ENCODE measurements around the gene ST6GAL1.
"Not testable (repeated sequence)": the region's sequence is repeated elsewhere in the genome, so short reads cannot be mapped to it uniquely, and the experiment has no call there.

The ST6GAL1 gene

GRCh38 chr3:186988806-186989205 lies 58.5 kb downstream of the ST6GAL1 start:
- no peaks in the 10 kb centered on the region for H3K27me3 ChIP-seq (ENCODE audit: insufficient read depth, low read length)
- no peak overlapping the region for H3K4me3 ChIP-seq (ENCODE audit: low read length)
- H3K36me3 ChIP-seq (ENCODE audit: insufficient read depth, low read length) = no peaks in the 10 kb centered on the region
- no peaks in the 10 kb centered on the region for H3K4me1 ChIP-seq (ENCODE audit: insufficient read depth, low read length)
- H2AFZ ChIP-seq (ENCODE audit: low read depth, low read length) = no peak overlapping the region
- H3K9me3 ChIP-seq (ENCODE audit: low read length) = no peaks in the 10 kb centered on the region

GRCh38 chr3:186989429-186989828 lies 59.1 kb downstream of the ST6GAL1 start:
- Histone ChIP-seq H2AFZ (ENCODE audit: low read depth, low read length) (no peak overlapping the region), H3K36me3 (ENCODE audit: insufficient read depth, low read length) (no peaks in the 10 kb centered on the region), H3K4me1 (ENCODE audit: insufficient read depth, low read length) (no peaks in the 10 kb centered on the region), H3K4me3 (ENCODE audit: low read length) (no peak overlapping the region), H3K9me3 (ENCODE audit: low read length) (no peaks in the 10 kb centered on the region), H3K27me3 (ENCODE audit: insufficient read depth, low read length) (no peaks in the 10 kb centered on the region)

GRCh38 chr3:186990277-186990676 lies 60.0 kb downstream of the ST6GAL1 start:
- no peaks in the 10 kb centered on the region for H3K9me3 ChIP-seq (ENCODE audit: low read length)
- H3K27me3 ChIP-seq (ENCODE audit: insufficient read depth, low read length) = no peaks in the 10 kb centered on the region
- no peaks in the 10 kb centered on the region for H3K4me1 ChIP-seq (ENCODE audit: insufficient read depth, low read length)
- H3K4me3 ChIP-seq (ENCODE audit: low read length) = no peak overlapping the region
- no peak overlapping the region for H2AFZ ChIP-seq (ENCODE audit: low read depth, low read length)
- H3K36me3 ChIP-seq (ENCODE audit: insufficient read depth, low read length) = no peaks in the 10 kb centered on the region

- Histone ChIP-seq H3K4me3 (ENCODE audit: low read length) (no peak overlapping the region), H3K36me3 (ENCODE audit: insufficient read depth, low read length) (no peaks in the 10 kb centered on the region), H3K9me3 (ENCODE audit: low read length) (no peaks in the 10 kb centered on the region), H3K4me1 (ENCODE audit: insufficient read depth, low read length) (no peaks in the 10 kb centered on the region), H3K27me3 (ENCODE audit: insufficient read depth, low read length) (no peaks in the 10 kb centered on the region), H2AFZ (ENCODE audit: low read depth, low read length) (no peak overlapping the region)
These were observed 60.6 kb downstream of the ST6GAL1 start for GRCh38 chr3:186990878-186991308.

GRCh38 chr3:186991470-186991869 lies 61.1 kb downstream of the ST6GAL1 start:
- Histone ChIP-seq H2AFZ (ENCODE audit: low read depth, low read length) (no peak overlapping the region), H3K36me3 (ENCODE audit: insufficient read depth, low read length) (no peaks in the 10 kb centered on the region), H3K4me1 (ENCODE audit: insufficient read depth, low read length) (no peaks in the 10 kb centered on the region), H3K4me3 (ENCODE audit: low read length) (no peak overlapping the region), H3K9me3 (ENCODE audit: low read length) (no peaks in the 10 kb centered on the region), H3K27me3 (ENCODE audit: insufficient read depth, low read length) (no peaks in the 10 kb centered on the region)

- not testable (repeated sequence) for H3K4me1 ChIP-seq (ENCODE audit: insufficient read depth, low read length); H2AFZ ChIP-seq (ENCODE audit: low read depth, low read length); H3K36me3 ChIP-seq (ENCODE audit: insufficient read depth, low read length); H3K4me3 ChIP-seq (ENCODE audit: low read length); H3K27me3 ChIP-seq (ENCODE audit: insufficient read depth, low read length); H3K9me3 ChIP-seq (ENCODE audit: low read length)
These were observed 61.8 kb downstream of the ST6GAL1 start for GRCh38 chr3:186992096-186992495.

GRCh38 chr3:186993210-186993782 lies 63.0 kb downstream of the ST6GAL1 start:
- no peaks in the 10 kb centered on the region for H3K27me3 ChIP-seq (ENCODE audit: insufficient read depth, low read length)
- no peak overlapping the region for H2AFZ ChIP-seq (ENCODE audit: low read depth, low read length)
- H3K4me3 ChIP-seq (ENCODE audit: low read length) = no peak overlapping the region
- H3K4me1 ChIP-seq (ENCODE audit: insufficient read depth, low read length) = no peaks in the 10 kb centered on the region
- no peaks in the 10 kb centered on the region for H3K36me3 ChIP-seq (ENCODE audit: insufficient read depth, low read length)
- no peaks in the 10 kb centered on the region for H3K9me3 ChIP-seq (ENCODE audit: low read length)

GRCh38 chr3:186994000-186994955 lies 64.0 kb downstream of the ST6GAL1 start:
- no peak overlapping the region for H2AFZ ChIP-seq (ENCODE audit: low read depth, low read length)
- H3K27me3 ChIP-seq (ENCODE audit: insufficient read depth, low read length) = no peaks in the 10 kb centered on the region
- H3K36me3 ChIP-seq (ENCODE audit: insufficient read depth, low read length) = no peaks in the 10 kb centered on the region
- H3K4me3 ChIP-seq (ENCODE audit: low read length) = no peak overlapping the region
- no peaks in the 10 kb centered on the region for H3K9me3 ChIP-seq (ENCODE audit: low read length)
- no peaks in the 10 kb centered on the region for H3K4me1 ChIP-seq (ENCODE audit: insufficient read depth, low read length)

- Histone ChIP-seq H3K4me1 (ENCODE audit: insufficient read depth, low read length) (no peaks in the 10 kb centered on the region), H3K9me3 (ENCODE audit: low read length) (no peaks in the 10 kb centered on the region), H2AFZ (ENCODE audit: low read depth, low read length) (no peak overlapping the region), H3K36me3 (ENCODE audit: insufficient read depth, low read length) (no peaks in the 10 kb centered on the region), H3K4me3 (ENCODE audit: low read length) (no peak overlapping the region), H3K27me3 (ENCODE audit: insufficient read depth, low read length) (no peaks in the 10 kb centered on the region)
These were observed 66.0 kb downstream of the ST6GAL1 start for GRCh38 chr3:186996356-186996755.

- Histone ChIP-seq H3K9me3 (ENCODE audit: low read length) (no peaks in the 10 kb centered on the region), H3K36me3 (ENCODE audit: insufficient read depth, low read length) (no peaks in the 10 kb centered on the region), H2AFZ (ENCODE audit: low read depth, low read length) (no peak overlapping the region), H3K27me3 (ENCODE audit: insufficient read depth, low read length) (no peaks in the 10 kb centered on the region), H3K4me1 (ENCODE audit: insufficient read depth, low read length) (no peaks in the 10 kb centered on the region), H3K4me3 (ENCODE audit: low read length) (no peak overlapping the region)
These were observed 66.7 kb downstream of the ST6GAL1 start for GRCh38 chr3:186997061-186997460.

- Histone ChIP-seq H3K4me3 (ENCODE audit: low read length) (no peak overlapping the region), H2AFZ (ENCODE audit: low read depth, low read length) (no peak overlapping the region), H3K9me3 (ENCODE audit: low read length) (no peaks in the 10 kb centered on the region), H3K36me3 (ENCODE audit: insufficient read depth, low read length) (no peaks in the 10 kb centered on the region), H3K4me1 (ENCODE audit: insufficient read depth, low read length) (no peaks in the 10 kb centered on the region), H3K27me3 (ENCODE audit: insufficient read depth, low read length) (no peaks in the 10 kb centered on the region)
These were observed 67.2 kb downstream of the ST6GAL1 start for GRCh38 chr3:186997473-186997939.

- Histone ChIP-seq H3K4me1 (ENCODE audit: insufficient read depth, low read length) (no peaks in the 10 kb centered on the region), H3K9me3 (ENCODE audit: low read length) (no peaks in the 10 kb centered on the region), H2AFZ (ENCODE audit: low read depth, low read length) (no peak overlapping the region), H3K36me3 (ENCODE audit: insufficient read depth, low read length) (no peaks in the 10 kb centered on the region), H3K4me3 (ENCODE audit: low read length) (no peak overlapping the region), H3K27me3 (ENCODE audit: insufficient read depth, low read length) (no peaks in the 10 kb centered on the region)
These were observed 68.6 kb downstream of the ST6GAL1 start for GRCh38 chr3:186998937-186999368.

- Histone ChIP-seq H3K4me1 (ENCODE audit: insufficient read depth, low read length) (no peaks in the 10 kb centered on the region), H2AFZ (ENCODE audit: low read depth, low read length) (no peak overlapping the region), H3K4me3 (ENCODE audit: low read length) (no peak overlapping the region), H3K27me3 (ENCODE audit: insufficient read depth, low read length) (no peaks in the 10 kb centered on the region), H3K9me3 (ENCODE audit: low read length) (no peaks in the 10 kb centered on the region), H3K36me3 (ENCODE audit: insufficient read depth, low read length) (no peaks in the 10 kb centered on the region)
These were observed 70.4 kb downstream of the ST6GAL1 start for GRCh38 chr3:187000711-187001151.

Data from neuron (in vitro differentiated cells).